WERI-Rb-1 (cell line): ENCODE data around the gene BATF3.
A peak's percentile ranks its signal among the peaks of the same experiment; 100 is the strongest.

Source experiments
- DNase-seq: peaks from one replicate; pipeline ENCODE4 v3.0.0-alpha.2; 2020
- H3K27ac ChIP-seq: fragments of 250-450 bp; sonication (Bioruptor Pico); 2 replicates; pipeline ENCODE4 v1.5.1; 2020; ENCODE audit warnings: mild to moderate bottlenecking, moderate library complexity
- H3K27me3 ChIP-seq: fragments of 250-450 bp; sonication (Bioruptor Pico); 2 replicates; pipeline ENCODE4 v1.5.1; 2021; ENCODE audit warnings: mild to moderate bottlenecking, low read depth, moderate library complexity; ENCODE audit not compliant: insufficient read depth, severe bottlenecking
- H3K36me3 ChIP-seq: fragments of 250-450 bp; sonication (Bioruptor Pico); 2 replicates; pipeline ENCODE4 v1.5.1; 2020; ENCODE audit warnings: mild to moderate bottlenecking, moderate library complexity
- H3K4me3 ChIP-seq: 2 replicates; pipeline ENCODE4 v1.5.1; 2011; ENCODE audit warnings: low read depth, mild to moderate bottlenecking, control low read depth, low read length
- H3K9me3 ChIP-seq: fragments of 250-450 bp; sonication (Bioruptor Pico); 2 replicates; pipeline ENCODE4 v1.5.1; 2021; ENCODE audit warnings: mild to moderate bottlenecking, moderate library complexity; ENCODE audit not compliant: severe bottlenecking
- TF ChIP-seq, protein P1 (sequence below): IDR thresholded peaks from 2 replicates; pipeline ENCODE4 v1.5.1; 2011; ENCODE audit warnings: low read depth, mild to moderate bottlenecking, control low read depth, inconsistent platforms, low read length

BATF3 gene

GRCh38 chr1:212677136-212677535 lies 22.5 kb downstream of the BATF3 start:
- peak overlapping the region; percentile 44 for H3K27ac ChIP-seq

GRCh38 chr1:212675675-212676074 lies 24.0 kb downstream of the BATF3 start:
- no peak overlapping the region for H3K27ac ChIP-seq
- H3K4me3 ChIP-seq: no peak overlapping the region
- H3K9me3 ChIP-seq: no peaks in the 10 kb centered on the region
- no peaks in the 10 kb centered on the region for H3K27me3 ChIP-seq
- H3K36me3 ChIP-seq: no peaks in the 10 kb centered on the region
- no peak for DNase-seq
- TF ChIP-seq, protein P1, sequence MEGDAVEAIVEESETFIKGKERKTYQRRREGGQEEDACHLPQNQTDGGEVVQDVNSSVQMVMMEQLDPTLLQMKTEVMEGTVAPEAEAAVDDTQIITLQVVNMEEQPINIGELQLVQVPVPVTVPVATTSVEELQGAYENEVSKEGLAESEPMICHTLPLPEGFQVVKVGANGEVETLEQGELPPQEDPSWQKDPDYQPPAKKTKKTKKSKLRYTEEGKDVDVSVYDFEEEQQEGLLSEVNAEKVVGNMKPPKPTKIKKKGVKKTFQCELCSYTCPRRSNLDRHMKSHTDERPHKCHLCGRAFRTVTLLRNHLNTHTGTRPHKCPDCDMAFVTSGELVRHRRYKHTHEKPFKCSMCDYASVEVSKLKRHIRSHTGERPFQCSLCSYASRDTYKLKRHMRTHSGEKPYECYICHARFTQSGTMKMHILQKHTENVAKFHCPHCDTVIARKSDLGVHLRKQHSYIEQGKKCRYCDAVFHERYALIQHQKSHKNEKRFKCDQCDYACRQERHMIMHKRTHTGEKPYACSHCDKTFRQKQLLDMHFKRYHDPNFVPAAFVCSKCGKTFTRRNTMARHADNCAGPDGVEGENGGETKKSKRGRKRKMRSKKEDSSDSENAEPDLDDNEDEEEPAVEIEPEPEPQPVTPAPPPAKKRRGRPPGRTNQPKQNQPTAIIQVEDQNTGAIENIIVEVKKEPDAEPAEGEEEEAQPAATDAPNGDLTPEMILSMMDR: no peak

More at GRCh38 chr1:212677136-212677535, 22.5 kb downstream of the BATF3 start:
- peak; percentile 68 for DNase-seq
- Histone ChIP-seq H3K36me3 (no peaks in the 10 kb centered on the region), H3K27me3 (no peaks in the 10 kb centered on the region), H3K4me3 (no peak overlapping the region), H3K9me3 (no peaks in the 10 kb centered on the region)
- TF ChIP-seq, protein P1: 0 out of 2 replicates have a peak, but pooled peaks have one; percentile 9

GRCh38 chr1:212674872-212675271 lies 24.8 kb downstream of the BATF3 start:
- no peaks in the 10 kb centered on the region for H3K27me3 ChIP-seq
- TF ChIP-seq, protein P1: no peak
- no peaks in the 10 kb centered on the region for H3K36me3 ChIP-seq
- no peak overlapping the region for H3K27ac ChIP-seq
- no peak for DNase-seq
- no peak overlapping the region for H3K4me3 ChIP-seq
- no peaks in the 10 kb centered on the region for H3K9me3 ChIP-seq

GRCh38 chr1:212671342-212672031 lies 28.2 kb downstream of the BATF3 start:
- H3K27me3 ChIP-seq: no peaks in the 10 kb centered on the region
- no peak overlapping the region for H3K4me3 ChIP-seq
- no peaks in the 10 kb centered on the region for H3K36me3 ChIP-seq
- no peak for DNase-seq
- no peak overlapping the region for H3K27ac ChIP-seq
- H3K9me3 ChIP-seq: no peaks in the 10 kb centered on the region
- TF ChIP-seq, protein P1: no peak

DNA sequence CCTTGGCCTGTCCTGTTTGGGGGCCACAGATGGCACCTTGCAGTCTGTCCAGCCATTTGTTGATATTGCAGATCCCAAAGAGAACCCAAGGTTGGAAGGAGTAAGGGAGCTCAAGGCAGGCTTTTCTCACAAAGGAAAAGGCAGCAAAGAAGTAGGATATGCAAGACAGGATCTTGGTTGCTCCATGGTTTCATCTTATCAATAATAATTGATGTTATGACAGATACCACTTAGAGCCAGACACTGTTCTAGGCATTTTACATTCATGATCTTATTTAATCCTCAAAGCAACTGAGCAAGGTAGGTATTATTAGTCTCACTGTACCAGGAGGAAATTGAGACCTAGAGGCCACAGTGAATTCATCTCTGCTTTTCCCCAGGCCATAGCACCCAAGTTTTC lies 28.8 kb downstream of the BATF3 start:
- Histone ChIP-seq H3K27ac (no peak overlapping the region), H3K9me3 (no peaks in the 10 kb centered on the region), H3K4me3 (no peak overlapping the region), H3K36me3 (no peaks in the 10 kb centered on the region), H3K27me3 (no peaks in the 10 kb centered on the region)
- TF ChIP-seq, protein P1: no peak
- no peak for DNase-seq

DNA sequence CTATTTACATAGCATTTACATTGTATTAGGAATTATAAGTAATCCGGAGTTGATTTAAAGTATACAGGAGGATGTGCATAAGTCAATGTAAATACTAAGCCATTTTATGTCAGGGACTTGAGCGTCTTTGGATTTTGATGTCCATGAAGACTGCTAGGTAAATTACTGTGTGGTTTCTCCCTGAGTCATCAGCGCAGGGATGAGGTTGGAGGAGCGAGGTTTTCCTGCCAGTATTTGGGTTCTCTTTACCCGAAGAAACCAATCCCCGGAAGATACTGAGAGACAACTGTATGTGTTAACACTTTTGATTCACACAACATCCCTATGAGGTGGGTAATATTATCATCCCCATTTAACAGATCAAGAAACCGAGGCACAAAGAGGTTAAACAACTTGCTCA lies 29.3 kb downstream of the BATF3 start:
- DNase-seq: no peak
- Histone ChIP-seq H3K27me3 (no peaks in the 10 kb centered on the region), H3K27ac (no peak overlapping the region), H3K4me3 (no peak overlapping the region), H3K9me3 (no peaks in the 10 kb centered on the region), H3K36me3 (no peaks in the 10 kb centered on the region)
- TF ChIP-seq, protein P1: no peak
